Sciatic nerve (tissue), 2 donors: Measurements from ENCODE around the gene DEFB123. TPM values are rescaled to one million over a fixed set of nuclear protein-coding genes. Genes with fewer than 3 reads are reported as not detected.
"Not testable (repeated sequence)": the region's sequence is repeated elsewhere in the genome, so short reads cannot be mapped to it uniquely, and the experiment has no call there.

Experiments
- ATAC-seq: fragments of 200-7000 bp; cut with Tn5 transposase; one replicate; pipeline ENCODE4 v1.9.1; 2020; ENCODE audit warnings: mild to moderate bottlenecking, moderate library complexity
- DNase-seq: peaks from one replicate; pipeline ENCODE4 v3.0.0-alpha.2; 2020; ENCODE audit warnings: low spot score
- intact Hi-C: fragments of 100-400 bp; cut with DNase I; formaldehyde crosslinking; loops from one replicate; pipeline ENCODE4 v1.14.2; 2022
- total RNA-seq: library from RNA; stranded (reverse); fragmentation: NEBNext Ultra II Directional; extraction: Animal tissue kit (Norgen Biotek cat#: 25700); gene quantifications from one replicate; pipeline ENCODE4 v1.2.1, GENCODE V29; 2021
- donor health status: DM: no; HTN: no; CAD: no.
- donor health status: DM: no; HTN: no; CAD: no.

Gene DEFB123
- total RNA-seq = not detected

DNA sequence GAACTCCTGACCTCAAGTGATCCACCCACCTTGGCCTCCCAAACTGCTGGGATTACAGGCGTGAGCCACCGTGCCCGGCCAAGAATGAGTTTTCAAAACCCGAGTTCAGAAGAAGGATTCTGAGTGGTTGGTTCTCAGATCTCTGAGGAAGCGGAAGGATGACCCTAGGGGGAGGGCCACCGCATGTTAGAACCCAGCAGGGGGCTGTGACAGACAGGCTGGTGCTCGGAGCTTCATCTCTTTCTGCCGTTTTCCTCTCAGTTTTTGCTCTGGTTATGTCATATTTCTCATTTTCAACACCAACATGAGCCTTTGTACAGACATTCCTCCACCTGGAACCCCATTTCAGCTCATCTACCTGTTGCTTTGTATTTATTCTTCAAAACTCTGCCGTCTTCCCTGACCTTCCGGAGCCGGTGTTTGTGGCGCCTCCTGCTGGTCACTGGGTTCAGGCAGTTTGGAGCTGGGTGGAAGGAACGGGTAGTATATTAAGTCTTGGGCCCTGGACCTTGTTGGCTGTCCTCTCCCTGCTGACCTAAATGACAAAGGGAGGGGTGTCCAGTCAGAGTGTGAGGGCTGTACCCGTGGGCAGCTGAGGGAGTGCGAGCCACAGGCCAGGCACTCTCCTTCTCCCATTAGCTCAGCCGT lies at the start of gene DEFB123:
Gene DEFB123 (plus strand): TSS at position 621 of the 648 bp plus-strand sequence. CDS start 67 bp downstream, outside the sequence.
- ATAC-seq = no peak
- DNase-seq = no peak
- intact Hi-C loops = no loop called here

- intact Hi-C loops = no loop called here
- no peak for DNase-seq
- ATAC-seq = no peak
Measured at GRCh38 chr20:31392836-31393235, 47.6 kb upstream of the DEFB123 start.

DNA sequence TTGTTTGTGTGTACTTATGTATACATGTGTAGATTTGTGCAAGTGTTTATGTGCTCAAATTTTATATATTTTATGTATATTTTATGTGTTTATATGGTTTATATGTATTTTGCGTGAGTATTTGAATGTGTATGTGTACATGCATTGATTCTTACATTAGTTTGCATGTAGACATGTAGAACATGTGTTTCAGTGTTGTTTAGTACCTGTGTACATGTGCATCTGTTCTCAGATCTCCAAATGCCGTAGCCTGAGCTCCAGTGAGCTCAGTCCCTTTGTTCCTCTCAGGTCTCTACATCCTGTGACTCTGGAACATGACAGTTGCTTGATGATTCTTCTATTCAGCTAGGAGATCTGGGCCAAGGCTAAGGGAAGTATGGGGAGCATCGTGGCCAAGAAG lies 45.5 kb upstream of the DEFB123 start:
- ATAC-seq (no peak), DNase-seq (no peak)
- intact Hi-C loops = no loop called here

GRCh38 chr20:31403886-31404285 lies 36.5 kb upstream of the DEFB123 start:
- DNase-seq (no peak), ATAC-seq (no peak)
- intact Hi-C loops = no loop called here

GRCh38 chr20:31406115-31406514 lies 34.3 kb upstream of the DEFB123 start, which contains the start of gene DEFB121:
Gene DEFB121 (minus strand): TSS chr20:31406215. CDS start chr20:31406152, 63 bp downstream.
- ATAC-seq = no peak
- no peak for DNase-seq
- intact Hi-C loops = no loop called here

- ATAC-seq (no peak), DNase-seq (no peak)
- intact Hi-C loops = no loop called here
Measured at GRCh38 chr20:31410011-31410410, 30.4 kb upstream of the DEFB123 start.

GRCh38 chr20:31414381-31414780 lies 26.1 kb upstream of the DEFB123 start:
- intact Hi-C loops = no loop called here
- ATAC-seq (no peak), DNase-seq (no peak)

GRCh38 chr20:31415653-31416052 lies 24.8 kb upstream of the DEFB123 start:
- intact Hi-C loops = no loop called here
- ATAC-seq = no peak

DNA sequence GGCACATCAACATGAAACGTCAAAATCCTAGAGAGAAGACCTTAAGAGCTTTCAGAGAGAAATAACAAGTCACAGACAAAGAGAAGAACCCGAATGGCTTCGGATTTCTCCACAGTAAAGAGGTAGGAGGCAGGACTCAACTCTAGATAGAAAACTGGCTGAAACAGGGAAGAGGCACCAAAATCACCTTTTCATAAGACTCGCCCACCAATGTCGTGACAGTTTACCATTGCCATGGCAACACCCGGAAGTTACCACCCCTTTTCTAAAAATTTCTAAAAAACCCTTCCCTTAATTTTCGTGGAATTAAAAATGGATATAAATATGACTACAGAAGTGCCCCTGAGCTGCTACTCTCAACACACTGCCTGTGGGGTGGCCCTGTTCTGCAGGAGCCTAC lies 22.1 kb upstream of the DEFB123 start:
- intact Hi-C loops = no loop called here
- DNase-seq = no peak
- ATAC-seq = no peak

More at GRCh38 chr20:31415653-31416052, 24.8 kb upstream of the DEFB123 start:
- DNase-seq = no peak

DNA sequence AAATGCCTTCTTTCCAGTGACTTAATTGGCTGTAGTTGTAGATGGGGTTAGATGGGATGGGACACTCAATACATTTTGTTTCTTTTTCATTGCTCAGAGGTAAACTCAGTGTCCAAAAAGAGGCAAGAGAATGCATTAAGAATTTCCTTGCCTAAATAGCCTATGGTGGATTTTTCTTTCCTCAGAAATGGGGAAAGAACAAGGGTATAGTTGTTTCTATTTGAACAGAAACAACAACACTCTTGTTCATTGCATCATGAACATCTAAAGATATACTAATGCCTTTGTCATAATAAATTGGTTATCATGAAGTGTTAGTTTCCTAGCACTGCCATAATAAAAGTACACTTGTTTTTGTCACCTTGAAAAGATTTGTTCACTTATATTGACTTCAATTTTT lies 14.6 kb upstream of the DEFB123 start:
- ATAC-seq (no peak), DNase-seq (no peak)
- intact Hi-C loops = no loop called here

DNA sequence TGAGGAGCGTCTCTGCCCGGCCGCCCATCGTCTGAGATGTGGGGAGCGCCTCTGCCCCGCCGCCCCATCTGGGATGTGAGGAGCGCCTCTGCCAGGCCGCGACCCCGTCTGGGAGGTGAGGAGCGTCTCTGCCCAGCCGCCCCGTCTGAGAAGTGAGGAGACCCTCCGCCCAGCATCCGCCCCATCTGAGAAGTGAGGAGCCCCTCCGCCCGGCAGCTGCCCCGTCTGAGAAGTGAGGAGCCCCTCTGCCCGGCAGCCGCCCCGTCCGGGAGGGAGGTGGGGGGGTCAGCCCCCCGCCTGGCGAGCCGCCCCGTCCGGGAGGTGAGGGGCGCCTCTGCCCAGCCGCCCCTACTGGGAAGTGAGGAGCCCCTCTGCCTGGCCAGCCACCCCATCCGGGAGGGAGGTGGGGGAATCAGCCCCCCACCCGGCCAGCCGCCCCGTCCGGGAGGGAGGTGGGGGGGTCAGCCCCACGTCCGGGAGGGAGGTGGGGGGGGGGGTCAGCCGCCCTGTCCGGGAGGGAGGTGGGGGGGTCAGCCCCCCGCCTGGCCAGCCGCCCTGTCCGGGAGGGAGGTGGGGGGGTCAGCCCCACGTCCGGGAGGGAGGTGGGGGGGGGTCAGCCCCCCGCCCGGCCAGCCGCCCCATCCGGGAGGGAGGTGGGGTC lies 13.4 kb upstream of the DEFB123 start:
- DNase-seq, ATAC-seq, intact Hi-C loops: not testable (repeated sequence)

- DNase-seq, ATAC-seq, intact Hi-C loops: not testable (repeated sequence)
Measured at GRCh38 chr20:31427576-31427975, 12.9 kb upstream of the DEFB123 start.

DNA sequence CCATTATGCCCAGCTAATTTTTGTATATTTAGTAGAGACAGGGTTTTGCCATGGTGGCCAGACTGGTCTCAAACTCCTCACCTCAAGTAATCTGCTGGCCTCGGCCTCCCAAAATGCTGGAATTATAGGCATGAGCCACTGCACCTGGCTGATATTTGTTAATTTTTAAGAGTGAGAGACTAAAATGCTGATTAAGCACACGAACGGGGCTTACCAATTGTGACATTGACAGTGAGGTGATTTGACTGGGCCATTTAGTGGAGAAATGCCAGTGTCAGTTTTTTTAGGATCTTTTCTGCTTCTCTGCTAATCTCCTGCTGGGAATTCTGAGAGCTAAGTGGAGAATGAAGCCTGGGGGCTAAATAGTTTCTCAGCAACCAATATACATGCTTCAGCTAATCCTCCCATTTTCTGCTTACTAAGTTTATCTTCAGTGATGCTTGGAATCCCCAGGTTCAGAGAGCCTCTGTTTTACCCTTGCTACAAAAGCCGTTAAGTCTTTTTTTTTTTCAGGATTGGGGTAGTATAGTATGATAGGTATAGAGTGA lies 9.8 kb upstream of the DEFB123 start:
- intact Hi-C loops = no loop called here
- no peak for DNase-seq
- ATAC-seq = no peak

- ATAC-seq (no peak), DNase-seq (no peak)
- intact Hi-C loops = no loop called here
Measured at GRCh38 chr20:31446084-31446819, 5.8 kb downstream of the DEFB123 start.

DNA sequence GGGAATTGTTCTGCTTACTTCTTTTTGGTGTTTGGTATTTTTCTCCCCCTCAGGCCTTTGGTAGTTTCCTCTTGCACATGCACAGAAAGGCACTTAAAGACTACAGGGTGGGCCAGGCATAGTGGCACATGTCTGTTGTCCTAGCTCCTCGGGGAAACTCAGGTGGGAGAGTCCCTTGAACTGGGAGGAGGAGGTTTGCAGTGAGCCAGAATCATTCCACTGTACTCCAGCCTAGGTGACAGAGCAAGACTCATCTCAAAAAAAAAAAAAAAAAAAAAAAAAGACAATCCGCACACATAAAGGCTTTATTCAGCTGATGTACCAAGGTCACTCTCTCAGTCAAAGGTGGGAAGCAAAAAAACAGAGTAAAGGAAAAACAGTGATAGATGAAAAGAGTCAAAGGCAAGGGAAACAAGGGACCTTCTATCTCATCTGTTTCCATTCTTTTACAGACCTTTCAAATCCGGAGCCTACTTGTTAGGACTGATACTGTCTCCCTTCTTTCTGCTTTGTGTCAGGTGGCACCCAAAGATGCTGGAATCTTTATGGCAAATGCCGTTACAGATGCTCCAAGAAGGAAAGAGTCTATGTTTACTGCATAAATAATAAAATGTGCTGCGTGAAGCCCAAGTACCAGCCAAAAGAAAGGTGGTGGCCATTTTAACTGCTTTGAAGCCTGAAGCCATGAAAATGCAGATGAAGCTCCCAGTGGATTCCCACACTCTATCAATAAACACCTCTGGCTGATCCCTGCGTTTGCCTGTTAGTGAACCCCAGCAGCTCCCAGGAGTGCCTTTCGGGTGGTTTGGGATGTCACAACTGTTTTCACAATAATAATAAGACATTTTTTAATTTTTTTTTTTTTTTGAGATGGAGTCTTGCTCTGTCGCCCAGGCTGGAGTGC lies 9.3 kb downstream of the DEFB123 start:
- intact Hi-C loops = no loop called here
- DNase-seq (no peak), ATAC-seq (no peak)

DNA sequence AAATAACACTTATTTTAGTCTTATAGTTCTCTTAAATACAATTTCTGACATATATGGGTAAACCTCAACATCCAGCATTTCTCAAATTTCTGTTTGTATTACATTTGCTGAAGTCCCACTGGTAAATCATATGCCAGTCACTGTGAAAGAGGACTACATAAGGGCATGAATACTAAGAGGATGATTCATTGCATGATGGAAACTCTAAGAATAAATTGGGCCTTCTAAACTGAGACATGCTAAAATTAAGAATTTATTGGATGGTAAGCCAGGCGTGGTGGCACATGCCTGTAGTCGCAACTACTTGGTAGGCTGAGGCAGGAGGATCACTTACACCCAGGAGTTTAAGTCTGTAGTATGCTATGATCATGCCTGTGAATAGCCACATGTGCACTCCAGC lies 12.1 kb downstream of the DEFB123 start:
- intact Hi-C loops = no loop called here
- no peak for ATAC-seq
- no peak for DNase-seq

- intact Hi-C loops = no loop called here
- ATAC-seq = no peak
- no peak for DNase-seq
Measured at GRCh38 chr20:31454361-31454760, 13.9 kb downstream of the DEFB123 start.

GRCh38 chr20:31470946-31471345 lies 30.5 kb downstream of the DEFB123 start:
- ATAC-seq, DNase-seq, intact Hi-C loops: not testable (repeated sequence)
